ENCODE measurements around the gene RCBTB2.

The RCBTB2 gene

DNA sequence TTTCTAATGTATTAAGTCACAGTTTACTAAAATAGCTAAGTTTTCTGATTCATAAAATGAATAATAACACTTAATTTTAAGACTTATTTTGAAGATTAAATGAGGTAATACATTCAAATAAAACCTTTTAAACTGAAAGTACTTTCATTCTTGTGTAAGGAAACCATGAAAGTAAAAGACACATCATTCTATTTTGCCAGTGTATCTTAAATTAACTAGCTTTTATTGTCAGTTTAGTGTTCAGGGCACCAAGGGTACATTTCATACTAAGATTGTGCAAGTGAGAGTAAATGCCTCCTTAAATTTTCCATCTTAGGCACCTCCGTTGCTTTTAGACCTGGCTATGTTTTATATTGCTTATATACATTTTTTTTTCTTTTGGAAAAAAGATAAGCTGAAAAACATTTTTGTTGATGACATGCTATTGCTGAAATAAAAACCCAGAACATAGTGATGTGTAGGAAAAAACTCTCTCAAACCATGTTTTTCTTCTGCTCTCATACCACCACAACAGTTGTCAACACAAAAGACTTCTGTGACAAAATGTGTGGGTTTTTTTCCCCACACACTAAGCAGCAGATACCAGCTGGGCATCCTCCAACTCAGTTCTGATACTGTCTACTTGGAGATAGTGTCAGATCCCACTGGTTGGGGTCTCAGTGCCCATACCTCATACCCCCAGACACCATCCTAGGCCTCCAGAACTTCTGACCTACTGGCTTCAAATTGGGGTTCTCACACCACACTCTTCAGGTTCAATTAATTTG, 89.3 kb downstream of the RCBTB2 start:
- DNase-seq: no peak
